GM10248 (cell line): ENCODE results near the gene ZNF474.

Experiments used
- CTCF ChIA-PET: fragments of 300-600 bp; sonication (Branson Sonifier 250); formaldehyde crosslinking; extraction: SDS; loops from one replicate; lab custom pipeline; 2021; ENCODE audit warnings: antibody characterized with exemption; lab: Yijun Ruan, JAX
- POLR2A ChIA-PET: fragments of 350-650 bp; sonication (Branson Sonifier 250); formaldehyde crosslinking; extraction: SDS; loops from one replicate; lab custom pipeline; 2020; ENCODE audit warnings: antibody characterized with exemption; lab: Yijun Ruan, JAX
- DNase-seq: peaks from one replicate; pipeline ENCODE4 v3.0.0; 2012; ENCODE audit errors: extremely low spot score
- TF ChIP-seq, protein P1 (sequence below): IDR thresholded peaks from 2 replicates; pipeline ENCODE4 v1.5.1; 2012; ENCODE audit warnings: mild to moderate bottlenecking, low read depth; ENCODE audit errors: extremely low read depth, missing control alignments, control extremely low read depth

ZNF474 gene

DNA sequence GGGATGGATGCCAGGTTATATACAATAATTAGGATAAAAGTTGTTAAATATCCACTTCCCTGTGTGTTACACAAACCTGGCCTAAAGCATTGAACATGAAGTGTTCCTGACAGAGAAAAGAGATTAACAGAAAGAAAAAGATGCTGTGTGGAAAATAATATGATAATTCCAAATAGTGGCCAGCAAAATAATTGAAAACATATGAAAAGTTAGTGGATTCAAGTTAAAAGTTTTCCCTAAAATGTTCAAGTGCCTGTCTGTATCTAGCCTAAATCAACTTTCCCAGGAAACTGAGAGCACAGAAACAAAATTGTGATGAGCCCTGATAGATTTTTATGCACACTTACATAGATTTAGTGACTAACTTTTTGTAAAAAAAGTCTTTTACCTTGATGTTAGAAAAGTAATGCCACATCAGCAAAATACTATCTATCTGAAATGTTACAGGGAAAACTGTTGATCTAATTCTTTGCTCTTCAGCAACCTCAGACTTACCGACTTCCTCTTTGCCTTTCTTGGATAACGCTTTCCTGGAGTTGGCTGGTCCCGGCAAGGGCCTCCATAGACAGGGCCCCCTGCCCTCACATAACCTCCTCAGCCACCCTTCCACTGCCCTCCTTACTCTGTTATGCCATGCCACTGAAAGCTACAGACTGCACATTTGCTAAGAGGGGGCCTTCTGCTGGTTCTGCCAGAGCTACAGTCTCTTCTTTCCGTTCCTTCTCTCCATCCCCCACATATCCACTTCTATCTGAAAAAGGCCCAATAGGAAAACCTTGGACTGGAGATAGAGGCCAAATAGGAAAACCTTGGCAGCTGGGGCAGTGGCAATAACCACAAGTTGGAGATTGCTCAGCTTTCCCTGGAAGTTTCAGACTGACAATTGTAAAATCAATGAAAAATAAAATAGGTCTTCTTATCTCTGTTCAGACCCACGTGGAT lies 44.4 kb downstream of the ZNF474 start:
- ChIA-PET POLR2A (no interaction called here), CTCF (no interaction called here)
- no peak for DNase-seq

DNA sequence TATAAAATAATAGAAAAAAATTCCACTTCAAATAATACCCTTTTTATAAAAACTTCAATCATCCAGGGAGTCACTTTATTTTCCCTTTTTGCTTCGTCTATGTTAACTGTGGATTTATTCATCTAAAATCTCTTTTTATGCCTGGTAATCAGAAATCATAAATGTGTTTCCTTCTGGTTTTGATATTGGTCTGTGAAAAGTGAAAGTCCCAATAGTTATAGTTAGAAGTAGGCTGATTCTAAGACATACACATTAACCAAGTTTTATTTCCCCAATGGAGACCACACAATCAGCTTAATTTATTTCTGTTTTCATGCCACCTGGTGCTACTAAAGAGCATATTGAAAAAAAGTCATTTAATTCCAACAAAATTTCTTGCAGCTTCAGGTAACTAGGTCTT lies 45.7 kb downstream of the ZNF474 start:
- POLR2A ChIA-PET = no interaction called here
- CTCF ChIA-PET = no interaction called here
- TF ChIP-seq, protein P1, sequence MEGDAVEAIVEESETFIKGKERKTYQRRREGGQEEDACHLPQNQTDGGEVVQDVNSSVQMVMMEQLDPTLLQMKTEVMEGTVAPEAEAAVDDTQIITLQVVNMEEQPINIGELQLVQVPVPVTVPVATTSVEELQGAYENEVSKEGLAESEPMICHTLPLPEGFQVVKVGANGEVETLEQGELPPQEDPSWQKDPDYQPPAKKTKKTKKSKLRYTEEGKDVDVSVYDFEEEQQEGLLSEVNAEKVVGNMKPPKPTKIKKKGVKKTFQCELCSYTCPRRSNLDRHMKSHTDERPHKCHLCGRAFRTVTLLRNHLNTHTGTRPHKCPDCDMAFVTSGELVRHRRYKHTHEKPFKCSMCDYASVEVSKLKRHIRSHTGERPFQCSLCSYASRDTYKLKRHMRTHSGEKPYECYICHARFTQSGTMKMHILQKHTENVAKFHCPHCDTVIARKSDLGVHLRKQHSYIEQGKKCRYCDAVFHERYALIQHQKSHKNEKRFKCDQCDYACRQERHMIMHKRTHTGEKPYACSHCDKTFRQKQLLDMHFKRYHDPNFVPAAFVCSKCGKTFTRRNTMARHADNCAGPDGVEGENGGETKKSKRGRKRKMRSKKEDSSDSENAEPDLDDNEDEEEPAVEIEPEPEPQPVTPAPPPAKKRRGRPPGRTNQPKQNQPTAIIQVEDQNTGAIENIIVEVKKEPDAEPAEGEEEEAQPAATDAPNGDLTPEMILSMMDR = no peak
- no peak for DNase-seq

More for the DNA sequence above, 44.4 kb downstream of the ZNF474 start:
- TF ChIP-seq, protein P1 = no peak

DNA sequence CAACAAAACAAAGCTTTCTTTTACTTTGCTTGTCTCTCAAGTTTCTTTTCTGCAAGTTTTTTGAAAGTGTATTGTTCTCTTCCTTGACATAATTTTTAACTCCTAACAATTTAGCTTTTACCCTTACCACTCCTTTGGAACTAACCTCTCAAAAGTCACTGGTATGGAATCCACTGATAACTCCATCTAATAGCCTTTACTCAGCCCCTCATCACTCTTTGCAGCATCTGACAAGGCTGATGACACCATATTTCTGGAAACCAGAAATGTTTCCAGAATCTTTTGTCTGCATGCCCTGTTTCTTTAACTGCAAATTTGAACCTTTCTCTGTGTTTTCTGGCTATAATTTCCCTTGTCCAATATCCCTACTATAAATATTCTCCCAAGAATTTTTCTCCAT lies 46.5 kb downstream of the ZNF474 start:
- no peak for DNase-seq
- ChIA-PET POLR2A (no interaction called here), CTCF (interaction anchor here (0.8 to 1.6 kb wide), 2 partner anchors 14 to 340 kb away, joined by 3 to 4 read pairs; no protein-coding TSS in a partner anchor)
- TF ChIP-seq, protein P1 = no peak

DNA sequence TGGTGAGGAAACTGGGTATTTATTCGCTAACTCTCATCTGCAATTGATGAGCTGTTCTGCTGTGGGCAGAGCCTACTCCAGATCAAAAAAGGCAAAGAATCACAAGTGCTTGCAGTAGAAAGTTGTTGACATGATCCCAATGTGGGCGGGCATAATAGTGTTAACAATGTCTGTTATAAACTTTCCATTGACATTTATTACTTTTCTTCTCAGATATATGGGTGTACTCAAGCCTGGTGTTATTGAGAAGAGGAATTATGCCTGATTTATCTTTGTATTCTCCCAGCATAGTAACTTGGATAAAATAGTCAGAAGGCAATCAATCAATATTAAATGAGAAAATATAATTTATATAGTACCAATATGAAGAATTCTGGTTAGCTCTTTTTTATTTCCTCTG lies 47.8 kb downstream of the ZNF474 start:
- CTCF ChIA-PET = interaction anchor here (1.0 to 1.6 kb wide), 3 partner anchors 12 to 19 kb away, joined by 3 to 5 read pairs (median 4); no protein-coding TSS in a partner anchor
- no peak for DNase-seq
- POLR2A ChIA-PET = no interaction called here
- TF ChIP-seq, protein P1 = no peak

DNA sequence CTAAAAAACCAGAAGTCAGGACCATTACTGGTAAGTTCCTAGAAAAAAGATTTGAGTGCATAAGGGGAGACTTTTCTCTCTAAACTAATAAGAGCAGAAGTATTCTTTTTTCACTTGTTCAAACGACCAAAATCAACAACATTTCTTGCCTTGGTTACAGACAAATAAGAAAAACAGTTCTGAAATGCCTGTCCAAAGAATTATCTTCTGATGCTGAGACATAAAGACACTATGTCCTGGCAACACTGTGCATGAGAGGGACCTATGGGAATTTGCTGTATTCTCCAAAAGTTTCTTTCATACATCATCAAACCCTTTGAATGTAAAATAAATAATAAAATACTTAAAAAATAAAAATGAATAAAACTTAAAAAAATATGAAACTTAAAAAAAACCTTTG lies 50.4 kb downstream of the ZNF474 start:
- ChIA-PET CTCF (interaction anchor here (1.4 kb wide), 1 partner anchor 11 kb away, joined by 3 read pairs; no protein-coding TSS in a partner anchor), POLR2A (no interaction called here)
- DNase-seq = no peak
- TF ChIP-seq, protein P1 = no peak

DNA sequence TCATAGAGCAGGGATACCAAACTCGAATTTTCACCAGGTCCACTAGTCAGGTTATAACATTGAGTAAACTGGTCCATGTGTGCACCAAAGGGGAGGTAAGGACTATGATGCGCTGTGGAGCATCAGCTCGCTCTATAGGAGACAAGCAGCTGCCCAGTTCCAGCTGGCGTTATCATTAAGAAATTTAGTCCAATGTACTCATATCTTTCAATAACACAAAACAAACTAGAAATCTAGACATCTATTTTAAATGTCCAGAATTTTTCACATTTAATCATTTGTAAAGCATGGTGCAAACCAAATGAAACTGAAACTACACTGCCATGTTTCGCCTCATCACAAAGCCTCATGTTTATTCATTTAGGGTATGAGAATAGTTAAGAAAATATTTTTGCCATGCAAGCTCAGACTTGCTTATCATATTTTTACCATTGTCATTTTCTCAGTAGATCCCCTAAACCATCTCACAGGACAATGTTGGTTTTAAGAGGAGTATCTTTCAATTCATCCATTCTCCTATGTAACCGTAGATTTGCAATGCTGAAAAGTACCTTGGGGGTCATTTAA lies 50.9 kb downstream of the ZNF474 start:
- POLR2A ChIA-PET = no interaction called here
- TF ChIP-seq, protein P1 = no peak
- CTCF ChIA-PET = interaction anchor here (1.4 to 2.6 kb wide), 2 partner anchors 10 to 16 kb away, joined by 3 to 8 read pairs; no protein-coding TSS in a partner anchor
- DNase-seq = no peak
